IMR-90 (cell line): ENCODE results near the gene NTN4. TPM values are rescaled to one million over a fixed set of nuclear protein-coding genes. Genes with fewer than 3 reads are reported as not detected.
A peak's percentile ranks its signal among the peaks of the same experiment; 100 is the strongest.

Experiments used
- ATAC-seq: fragments of 200-7000 bp; cut with Tn5 transposase; 2 replicates; pipeline ENCODE4 v1.9.1; 2020; ENCODE audit warnings: low read depth, mild to moderate bottlenecking, moderate library complexity
- BruUV-seq: library from RNA; stranded (reverse); fragments of 400-500 nt; replicated peaks from 2 replicates; lab custom pipeline; 2021; lab: Mats Ljungman, UMichigan
- CTCF ChIA-PET: fragments of 300-600 bp; formaldehyde crosslinking; extraction: SDS; loops from one replicate; lab custom pipeline; 2021; ENCODE audit warnings: antibody characterized with exemption; lab: Yijun Ruan, JAX
- POLR2A ChIA-PET: fragments of 300-600 bp; sonication (Branson Sonifier 250); formaldehyde crosslinking; loops from one replicate; lab custom pipeline; 2022; ENCODE audit warnings: antibody characterized with exemption; ENCODE audit not compliant: unreplicated experiment; lab: Charles Lee
- DNase-seq: peaks from one replicate; pipeline ENCODE4 v3.0.0; 2013
- H2AFZ ChIP-seq: replicated peaks from 2 replicates; pipeline ENCODE3; 2013; ENCODE audit warnings: low read length, mild to moderate bottlenecking; ENCODE audit not compliant: poor library complexity
- H2AK5ac ChIP-seq: 2 replicates; pipeline ENCODE4 v1.6.1; 2013; ENCODE audit warnings: low read depth, low read length, inconsistent platforms
- H2AK9ac ChIP-seq: replicated peaks from 2 replicates; pipeline ENCODE3; 2013; ENCODE audit warnings: mild to moderate bottlenecking, low read depth, low read length, moderate library complexity; ENCODE audit not compliant: poor library complexity
- H2BK120ac ChIP-seq: 2 replicates; pipeline ENCODE4 v1.6.1; 2013; ENCODE audit warnings: low read depth, low read length, inconsistent platforms
- H2BK15ac ChIP-seq: 3 replicates; pipeline ENCODE4 v1.6.1; 2013; ENCODE audit warnings: low read depth, low read length, inconsistent platforms
- H2BK20ac ChIP-seq: 2 replicates; pipeline ENCODE4 v1.6.1; 2013; ENCODE audit warnings: low read depth, mild to moderate bottlenecking, inconsistent platforms, low read length, moderate library complexity
- H2BK5ac ChIP-seq: 2 replicates; pipeline ENCODE4 v1.6.1; 2013; ENCODE audit warnings: mild to moderate bottlenecking, low read depth, low read length, inconsistent platforms; ENCODE audit not compliant: poor library complexity, severe bottlenecking
- H3K14ac ChIP-seq: replicated peaks from 2 replicates; pipeline ENCODE4 v1.6.1; 2013; ENCODE audit warnings: low read depth, low read length, inconsistent platforms
- H3K18ac ChIP-seq: 2 replicates; pipeline ENCODE4 v1.6.1; 2013; ENCODE audit warnings: low read depth, low read length, control low read depth
- H3K23ac ChIP-seq: 2 replicates; pipeline ENCODE4 v1.6.1; 2013; ENCODE audit warnings: low read depth, low read length, inconsistent platforms
- H3K27ac ChIP-seq: 2 replicates; pipeline ENCODE4 v1.5.1; 2013; ENCODE audit warnings: mild to moderate bottlenecking, control low read depth, low read length; ENCODE audit not compliant: insufficient read depth
- H3K27me3 ChIP-seq: 2 replicates; pipeline ENCODE4 v1.6.1; 2013; ENCODE audit warnings: low read length; ENCODE audit not compliant: control insufficient read depth, insufficient read depth
- H3K36me3 ChIP-seq: 2 replicates; pipeline ENCODE4 v1.6.1; 2013; ENCODE audit warnings: low read length, mixed read lengths; ENCODE audit not compliant: control insufficient read depth, insufficient read depth
- H3K4ac ChIP-seq: 2 replicates; pipeline ENCODE4 v1.6.1; 2013; ENCODE audit warnings: low read depth, low read length, inconsistent platforms
- H3K4me1 ChIP-seq: 2 replicates; pipeline ENCODE4 v1.6.1; 2013; ENCODE audit warnings: low read length, mixed read lengths; ENCODE audit not compliant: control insufficient read depth, insufficient read depth
- H3K4me2 ChIP-seq: 2 replicates; pipeline ENCODE4 v1.6.1; 2013; ENCODE audit warnings: low read depth, mild to moderate bottlenecking, control low read depth, low read length, moderate library complexity
- H3K4me3 ChIP-seq: 2 replicates; pipeline ENCODE4 v1.5.1; 2013; ENCODE audit warnings: low read depth, mild to moderate bottlenecking, control low read depth, low read length, moderate library complexity; ENCODE audit not compliant: insufficient read depth
- H3K56ac ChIP-seq: 2 replicates; pipeline ENCODE4 v1.6.1; 2013; ENCODE audit warnings: low read length, inconsistent platforms; ENCODE audit not compliant: insufficient read depth; ENCODE audit errors: extremely low read depth
- H3K79me1 ChIP-seq, 2 experiments: 2 replicates each; pipeline ENCODE4 v1.6.1; 2013; ENCODE audit warnings: low read length in 2 of 2, inconsistent platforms in 1 of 2, low read depth in 1 of 2
- H3K9ac ChIP-seq: 2 replicates; pipeline ENCODE4 v1.6.1; 2013; ENCODE audit warnings: low read depth, low read length, control low read depth
- H3K9me1 ChIP-seq: 2 replicates; pipeline ENCODE4 v1.6.1; 2013; ENCODE audit warnings: low read length, inconsistent platforms; ENCODE audit not compliant: insufficient read depth
- H3K9me3 ChIP-seq: 2 replicates; pipeline ENCODE4 v1.6.1; 2013; ENCODE audit warnings: low read length; ENCODE audit not compliant: control insufficient read depth, insufficient read depth
- H4K20me1 ChIP-seq: 2 replicates; pipeline ENCODE4 v1.6.1; 2013; ENCODE audit warnings: low read length, inconsistent platforms; ENCODE audit not compliant: insufficient read depth
- H4K5ac ChIP-seq: 2 replicates; pipeline ENCODE4 v1.6.1; 2013; ENCODE audit warnings: mild to moderate bottlenecking, low read depth, low read length, control low read depth
- H4K8ac ChIP-seq, 2 experiments: 2 replicates each; pipeline ENCODE4 v1.6.1; 2013; ENCODE audit warnings: low read depth in 2 of 2, low read length in 2 of 2, control low read depth in 1 of 2, inconsistent platforms in 1 of 2
- H4K91ac ChIP-seq: 2 replicates; pipeline ENCODE4 v1.6.1; 2013; ENCODE audit warnings: low read depth, low read length, inconsistent platforms; ENCODE audit not compliant: insufficient read depth
- CHD1 ChIP-seq: IDR thresholded peaks from 2 replicates; pipeline ENCODE4 v1.6.1; 2012; ENCODE audit warnings: low read depth, low read length, improper control_type of control experiment
- FOS ChIP-seq: fragments of 150-350 bp; IDR thresholded peaks from 2 replicates; pipeline ENCODE4 v1.6.1; 2016; ENCODE audit warnings: low read depth, low read length
- NFE2L2 ChIP-seq: fragments of 150-350 bp; IDR thresholded peaks from 2 replicates; pipeline ENCODE4 v1.6.1; 2016; ENCODE audit warnings: low read depth, mild to moderate bottlenecking, low read length
- POLR2A ChIP-seq: IDR thresholded peaks from 2 replicates; pipeline ENCODE4 v1.6.1; 2012; ENCODE audit warnings: mild to moderate bottlenecking, low read depth, low read length
- RFX5 ChIP-seq: IDR thresholded peaks from 2 replicates; pipeline ENCODE4 v1.8.0; 2012; ENCODE audit warnings: low read depth, mild to moderate bottlenecking, low read length, moderate library complexity
- WGBS, 2 experiments: methylation state at CpG; one replicate each; pipeline versions ENCODE4 v1.1.5 to v1.1.7; 2013; ENCODE audit warnings: missing lambda C conversion rate in 2 of 2; ENCODE audit not compliant: insufficient read length in 1 of 2; ENCODE audit errors: extremely low coverage in 2 of 2; 5-methylcytosine and 5-hydroxymethylcytosine counted together
- dilution Hi-C: fragments of 300-500 bp; cut with HindIII; formaldehyde crosslinking; loops from one replicate; pipeline ENCODE4 v1.14.3; 2018; ENCODE audit warnings: low sequenced_read_pairs; ENCODE audit not compliant: unreplicated experiment
- in situ Hi-C: fragments of 300-500 bp; cut with MboI; formaldehyde crosslinking; loops from 3 replicates; pipeline ENCODE4 v1.14.3; 2019; ENCODE audit warnings: low sequenced_read_pairs, inconsistent platforms, mixed read lengths
- intact Hi-C: fragments of 100-400 bp; cut with micrococcal nuclease; formaldehyde crosslinking; loops from 2 replicates; pipeline ENCODE4 v1.10.0; 2022
- polyA plus RNA-seq, 3 experiments: library from polyadenylated mRNA; depleted of rRNA; stranded (reverse); fragments of >200 nt; gene quantifications; 2 replicates each; pipeline ENCODE4 v1.2.3, GENCODE V29; 2012; ENCODE audit warnings: low replicate concordance in 1 of 3
- total RNA-seq: library from RNA; depleted of rRNA; stranded (reverse); fragments of >200 nt; gene quantifications from 2 replicates; pipeline ENCODE4 v1.2.3, GENCODE V29; 2012
- TF ChIP-seq, protein P1 (sequence below): fragments of 150-350 bp; IDR thresholded peaks from 2 replicates; pipeline ENCODE4 v1.6.1; 2016; ENCODE audit warnings: low read depth, mild to moderate bottlenecking, low read length, moderate library complexity, borderline replicate concordance
- TF ChIP-seq, protein P2 (sequence below): fragments of 150-350 bp; IDR thresholded peaks from 2 replicates; pipeline ENCODE4 v1.6.1; 2017; ENCODE audit warnings: mild to moderate bottlenecking, antibody characterized with exemption, low read length, low read depth
- TF ChIP-seq, protein P3 (sequence below): conservative IDR thresholded peaks from 2 replicates; pipeline ENCODE4 v1.5.1; 2012; ENCODE audit warnings: mild to moderate bottlenecking, low read depth, low read length, improper control_type of control experiment

The NTN4 gene
- total and polyA plus RNA-seq, 2 of the 4 experiments (the other 2 are of a cell fraction), result 54.6 to 56.6 TPM

DNA sequence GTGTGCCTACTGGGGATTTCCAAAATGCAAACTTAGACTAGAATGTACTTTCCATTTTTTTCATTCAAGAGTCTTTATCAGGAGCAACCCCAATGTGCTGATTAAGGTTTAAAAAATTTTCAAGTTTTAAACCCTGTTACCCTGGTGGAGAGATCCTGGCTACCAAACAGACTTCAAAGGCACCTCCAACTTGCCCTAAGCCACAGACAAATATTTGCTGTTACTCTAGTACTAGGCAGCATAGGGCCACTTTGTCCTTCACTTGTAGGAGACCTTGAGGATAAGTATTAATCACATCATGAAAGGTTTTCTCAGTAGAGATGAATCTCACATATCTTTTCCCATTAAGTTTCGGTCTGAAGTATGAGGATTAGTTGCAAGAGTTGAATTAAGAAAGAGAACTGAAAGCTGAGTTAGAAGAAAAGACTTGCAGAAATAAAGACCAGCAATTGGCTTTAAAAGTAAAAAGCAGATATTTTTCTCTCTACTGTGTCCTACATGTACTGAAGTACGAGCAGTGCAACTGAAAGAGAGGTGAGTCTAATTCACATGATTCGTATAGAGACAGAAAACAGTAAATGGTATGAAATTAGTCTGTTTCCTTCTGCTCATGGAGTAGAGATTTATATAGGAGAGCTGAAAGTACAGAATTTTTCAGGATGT, 28.3 kb downstream of the NTN4 start:
- Histone ChIP-seq H3K4me1 (peaks cover 7% of the 10 kb centered on the region), H2BK15ac (no peak overlapping the region), H2AK5ac (no peak overlapping the region), H3K9me1 (peaks cover 3% of the 10 kb centered on the region), H2BK5ac (no peak overlapping the region), H3K56ac (no peak overlapping the region), H3K4ac (no peak overlapping the region), H3K27me3 (no peaks in the 10 kb centered on the region), H4K8ac (no peak overlapping the region), H3K14ac (no peak overlapping the region), H3K4me3 (no peak overlapping the region), H4K5ac (no peak overlapping the region), H3K36me3 (peaks cover 3% of the 10 kb centered on the region; the same call in 1 of the 2 replicates), H3K27ac (no peak overlapping the region), H2BK120ac (no peak overlapping the region), H3K23ac (no peak overlapping the region), H4K91ac (no peak overlapping the region), H3K9me3 (no peaks in the 10 kb centered on the region), H3K18ac (peak overlapping the region; percentile 13; the same call in 1 of the 2 replicates), H3K9ac (no peak overlapping the region), H2BK20ac (no peak overlapping the region), H3K4me2 (no peak overlapping the region), H2AK9ac (no peak overlapping the region), H4K20me1 (peaks cover 2% of the 10 kb centered on the region; the same call in 1 of the 2 replicates), H3K79me1 (peaks cover 5 to 22% of the 10 kb centered on the region in 2 experiments; a peak in 3 of 4 replicates), H2AFZ (no peak overlapping the region)
- WGBS, 2 experiments, result no CpG with 5 or more reads among the region's 3 CpGs
- in situ Hi-C loops, result no loop called here
- CTCF ChIA-PET, result no interaction called here
- dilution Hi-C loops, result no loop called here
- POLR2A ChIA-PET, result no interaction called here
- TF ChIP-seq RFX5 (no peak), CHD1 (no peak), FOS (no peak), POLR2A (no peak), NFE2L2 (no peak)
- TF ChIP-seq, protein P1, sequence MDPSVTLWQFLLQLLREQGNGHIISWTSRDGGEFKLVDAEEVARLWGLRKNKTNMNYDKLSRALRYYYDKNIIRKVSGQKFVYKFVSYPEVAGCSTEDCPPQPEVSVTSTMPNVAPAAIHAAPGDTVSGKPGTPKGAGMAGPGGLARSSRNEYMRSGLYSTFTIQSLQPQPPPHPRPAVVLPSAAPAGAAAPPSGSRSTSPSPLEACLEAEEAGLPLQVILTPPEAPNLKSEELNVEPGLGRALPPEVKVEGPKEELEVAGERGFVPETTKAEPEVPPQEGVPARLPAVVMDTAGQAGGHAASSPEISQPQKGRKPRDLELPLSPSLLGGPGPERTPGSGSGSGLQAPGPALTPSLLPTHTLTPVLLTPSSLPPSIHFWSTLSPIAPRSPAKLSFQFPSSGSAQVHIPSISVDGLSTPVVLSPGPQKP, result no peak
- TF ChIP-seq, protein P2, sequence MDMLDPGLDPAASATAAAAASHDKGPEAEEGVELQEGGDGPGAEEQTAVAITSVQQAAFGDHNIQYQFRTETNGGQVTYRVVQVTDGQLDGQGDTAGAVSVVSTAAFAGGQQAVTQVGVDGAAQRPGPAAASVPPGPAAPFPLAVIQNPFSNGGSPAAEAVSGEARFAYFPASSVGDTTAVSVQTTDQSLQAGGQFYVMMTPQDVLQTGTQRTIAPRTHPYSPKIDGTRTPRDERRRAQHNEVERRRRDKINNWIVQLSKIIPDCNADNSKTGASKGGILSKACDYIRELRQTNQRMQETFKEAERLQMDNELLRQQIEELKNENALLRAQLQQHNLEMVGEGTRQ, result no peak
- TF ChIP-seq, protein P3, sequence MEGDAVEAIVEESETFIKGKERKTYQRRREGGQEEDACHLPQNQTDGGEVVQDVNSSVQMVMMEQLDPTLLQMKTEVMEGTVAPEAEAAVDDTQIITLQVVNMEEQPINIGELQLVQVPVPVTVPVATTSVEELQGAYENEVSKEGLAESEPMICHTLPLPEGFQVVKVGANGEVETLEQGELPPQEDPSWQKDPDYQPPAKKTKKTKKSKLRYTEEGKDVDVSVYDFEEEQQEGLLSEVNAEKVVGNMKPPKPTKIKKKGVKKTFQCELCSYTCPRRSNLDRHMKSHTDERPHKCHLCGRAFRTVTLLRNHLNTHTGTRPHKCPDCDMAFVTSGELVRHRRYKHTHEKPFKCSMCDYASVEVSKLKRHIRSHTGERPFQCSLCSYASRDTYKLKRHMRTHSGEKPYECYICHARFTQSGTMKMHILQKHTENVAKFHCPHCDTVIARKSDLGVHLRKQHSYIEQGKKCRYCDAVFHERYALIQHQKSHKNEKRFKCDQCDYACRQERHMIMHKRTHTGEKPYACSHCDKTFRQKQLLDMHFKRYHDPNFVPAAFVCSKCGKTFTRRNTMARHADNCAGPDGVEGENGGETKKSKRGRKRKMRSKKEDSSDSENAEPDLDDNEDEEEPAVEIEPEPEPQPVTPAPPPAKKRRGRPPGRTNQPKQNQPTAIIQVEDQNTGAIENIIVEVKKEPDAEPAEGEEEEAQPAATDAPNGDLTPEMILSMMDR, result no peak
- DNase-seq (no peak), ATAC-seq (no peak)
- BruUV-seq, result no TSS peak
- intact Hi-C loops, result no loop called here
